ENCODE results near the gene ADCYAP1. TPM values are rescaled to one million over a fixed set of nuclear protein-coding genes. Genes with fewer than 3 reads are reported as not detected.

The ADCYAP1 gene
- total RNA-seq, 4 donors from 2014 or later: 1.2 to 4.0 (median 2.0) TPM

GRCh38 chr18:916562-916961 lies 11.9 kb downstream of the ADCYAP1 start:
- H3K4me3 ChIP-seq: no peak overlapping the region
- 64% methylated on average over 1 of the region's 1 CpG for whole genome bisulfite sequencing
- peaks cover 0 to 72% (median 2%) of the 10 kb centered on the region in 4 donors for H3K27me3 ChIP-seq
- no peak for DNase-seq (ENCODE audit: extremely low spot score)
- no peak overlapping the region for H3K27ac ChIP-seq (replicated peaks in 1 of 4)
- H3K36me3 ChIP-seq: no peaks in the 10 kb centered on the region
- TF ChIP-seq EP300 (IDR thresholded peaks at IDR 0.05) (no peak), CTCF (IDR thresholded peaks at IDR 0.05) (no peak), POLR2AphosphoS5 (IDR thresholded peaks at IDR 0.05) (no peak), POLR2A (IDR thresholded peaks at IDR 0.05; ENCODE audit: low read depth) (no peak)
- H3K4me1 ChIP-seq: no peaks in the 10 kb centered on the region
- no peaks in the 10 kb centered on the region for H3K9me3 ChIP-seq
- intact Hi-C loops (cut with DNase I): no loop called here

DNA sequence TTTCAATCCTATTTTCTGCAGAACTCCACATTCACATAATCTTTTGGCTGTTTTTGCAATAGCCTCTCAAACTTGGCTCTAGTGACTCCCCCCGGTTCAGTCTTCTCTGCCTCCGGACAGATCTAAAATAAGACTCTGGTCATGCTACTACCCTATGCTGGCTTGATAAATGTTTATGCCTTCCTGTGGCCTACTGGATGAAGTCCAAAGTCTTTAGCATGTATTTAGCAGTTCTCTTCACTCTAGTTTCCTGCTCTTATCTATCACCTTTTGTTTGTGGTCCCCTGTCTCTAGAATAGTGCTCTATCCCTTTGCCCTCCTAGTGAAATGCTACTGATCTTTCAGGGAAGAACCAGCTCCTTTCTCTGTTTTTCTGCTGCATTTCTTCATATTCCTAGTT lies 14.4 kb downstream of the ADCYAP1 start:
- Histone ChIP-seq H3K27ac (replicated peaks in 1 of 4) (no peak overlapping the region), H3K4me1 (no peaks in the 10 kb centered on the region), H3K36me3 (no peaks in the 10 kb centered on the region), H3K9me3 (no peaks in the 10 kb centered on the region), H3K4me3 (no peak overlapping the region), H3K27me3 (peaks cover 0 to 50% (median 2%) of the 10 kb centered on the region in 4 donors)
- WGBS: 32% methylated on average over 2 of the region's 2 CpGs
- intact Hi-C loops (cut with DNase I): no loop called here
- TF ChIP-seq POLR2AphosphoS5 (IDR thresholded peaks at IDR 0.05): no peak
- TF ChIP-seq POLR2A (IDR thresholded peaks at IDR 0.05; ENCODE audit: low read depth): no peak
- no peak for TF ChIP-seq CTCF (IDR thresholded peaks at IDR 0.05)
- TF ChIP-seq EP300 (IDR thresholded peaks at IDR 0.05): no peak
- DNase-seq (ENCODE audit: extremely low spot score): no peak

GRCh38 chr18:923144-923866 lies 18.6 kb downstream of the ADCYAP1 start:
- WGBS: 78% methylated on average over 5 of the region's 6 CpGs
- H3K4me1 ChIP-seq: no peaks in the 10 kb centered on the region

GRCh38 chr18:924987-925386 lies 20.3 kb downstream of the ADCYAP1 start:
- 45% methylated on average over 1 of the region's 1 CpG for WGBS
- Histone ChIP-seq H3K4me1 (no peaks in the 10 kb centered on the region), H3K4me3 (no peak overlapping the region), H3K9me3 (no peaks in the 10 kb centered on the region), H3K27me3 (peaks cover 0 to 15% (median 2%) of the 10 kb centered on the region in 4 donors), H3K36me3 (no peaks in the 10 kb centered on the region), H3K27ac (replicated peaks in 1 of 4) (no peak overlapping the region)
- TF ChIP-seq EP300 (IDR thresholded peaks at IDR 0.05) (no peak), CTCF (IDR thresholded peaks at IDR 0.05) (no peak), POLR2AphosphoS5 (IDR thresholded peaks at IDR 0.05) (no peak)
- intact Hi-C loops (cut with DNase I): no loop called here
- no peak for DNase-seq (ENCODE audit: extremely low spot score)

More at GRCh38 chr18:923144-923866, 18.6 kb downstream of the ADCYAP1 start:
- Histone ChIP-seq H3K36me3 (no peaks in the 10 kb centered on the region), H3K4me3 (no peak overlapping the region), H3K9me3 (no peaks in the 10 kb centered on the region), H3K27me3 (peaks cover 0 to 30% (median 2%) of the 10 kb centered on the region in 4 donors), H3K27ac (replicated peaks in 1 of 4) (no peak overlapping the region)
- no peak for DNase-seq (ENCODE audit: extremely low spot score)
- intact Hi-C loops (cut with DNase I): no loop called here
- TF ChIP-seq CTCF (IDR thresholded peaks at IDR 0.05) (no peak), EP300 (IDR thresholded peaks at IDR 0.05) (no peak), POLR2A (IDR thresholded peaks at IDR 0.05; ENCODE audit: low read depth) (no peak), POLR2AphosphoS5 (IDR thresholded peaks at IDR 0.05) (no peak)

DNA sequence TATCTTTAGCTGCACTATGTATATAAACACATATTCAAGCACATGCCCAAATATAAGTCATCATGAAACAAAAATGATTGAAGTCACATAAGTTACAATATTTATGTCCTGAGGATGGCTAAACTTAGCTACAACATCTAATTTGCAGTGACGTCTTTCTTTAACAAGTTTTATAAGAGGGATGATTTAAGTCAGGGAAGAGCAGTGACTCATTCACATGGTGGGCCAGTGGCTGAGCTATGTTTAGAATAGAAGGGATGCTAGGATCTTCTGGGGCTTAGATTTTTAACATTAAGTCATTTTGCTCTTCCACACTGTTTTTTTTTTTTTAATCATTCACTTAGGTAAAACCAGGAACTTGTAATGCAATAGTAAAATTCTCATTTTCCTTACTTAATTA lies 22.3 kb downstream of the ADCYAP1 start:
- H3K4me3 ChIP-seq: no peak overlapping the region
- no peaks in the 10 kb centered on the region for H3K4me1 ChIP-seq
- H3K27ac ChIP-seq (replicated peaks in 1 of 4): no peak overlapping the region
- H3K36me3 ChIP-seq: no peaks in the 10 kb centered on the region
- 57% methylated on average over 1 of the region's 1 CpG for WGBS
- DNase-seq (ENCODE audit: extremely low spot score): no peak
- peaks cover 0 to 7% (median 0%) of the 10 kb centered on the region in 4 donors for H3K27me3 ChIP-seq
- no peak for TF ChIP-seq POLR2AphosphoS5 (IDR thresholded peaks at IDR 0.05)
- no peak for TF ChIP-seq POLR2A (IDR thresholded peaks at IDR 0.05; ENCODE audit: low read depth)
- TF ChIP-seq CTCF (IDR thresholded peaks at IDR 0.05): no peak
- no peak for TF ChIP-seq EP300 (IDR thresholded peaks at IDR 0.05)
- no peaks in the 10 kb centered on the region for H3K9me3 ChIP-seq
- intact Hi-C loops (cut with DNase I): no loop called here

Data from esophagus muscularis mucosa (tissue), 4 donors.